ENCODE measurements around the gene ERGIC1. TPM values are rescaled to one million over a fixed set of nuclear protein-coding genes. Genes with fewer than 3 reads are reported as not detected.

ERGIC1 gene
- total RNA-seq, 1 experiment from 2014 or later: 77.0 TPM

GRCh38 chr5:172973931-172974330 is 139.9 kb downstream of the ERGIC1 start:
- Histone ChIP-seq H3K23ac (ENCODE audit: insufficient read length, low read depth, low read length) (no peak overlapping the region), H3K27ac (ENCODE audit: insufficient read length, low read depth, low read length) (no peak overlapping the region), H2BK120ac (ENCODE audit: low read depth, low read length, poor library complexity, severe bottlenecking) (no peak overlapping the region), H3K9ac (ENCODE audit: extremely low read depth, insufficient read length, low read length) (no peak overlapping the region), H2BK5ac (ENCODE audit: insufficient read length, low read length) (no peak overlapping the region), H2BK20ac (ENCODE audit: low read depth, low read length, poor library complexity, severe bottlenecking) (no peak overlapping the region), H4K8ac (replicated peaks; ENCODE audit: insufficient read length, low read depth, low read length) (no peak overlapping the region), H3K18ac (ENCODE audit: insufficient read length, low read depth, low read length) (no peak overlapping the region), H4K5ac (ENCODE audit: insufficient read length, low read depth, low read length) (no peak overlapping the region), H3K79me2 (ENCODE audit: insufficient read depth, low read length) (no peaks in the 10 kb centered on the region), H3K56ac (ENCODE audit: insufficient read length, low read depth, low read length) (no peak overlapping the region), H3K27me3 (ENCODE audit: insufficient read depth, low read length) (no peaks in the 10 kb centered on the region; the same call in 1 of the 2 replicates), H4K20me1 (ENCODE audit: control insufficient read depth, insufficient read depth, insufficient read length) (no peaks in the 10 kb centered on the region), H3K23me2 (ENCODE audit: insufficient read length, low read depth, low read length, poor library complexity, severe bottlenecking) (no peaks in the 10 kb centered on the region), H3K14ac (ENCODE audit: insufficient read depth, low read length) (no peak overlapping the region), H3K9me3 (ENCODE audit: control insufficient read depth, low read depth, low read length) (no peaks in the 10 kb centered on the region), H3T11ph (ENCODE audit: low read length) (no peak overlapping the region), H2AFZ (ENCODE audit: low read length) (no peak overlapping the region), H4K91ac (ENCODE audit: insufficient read length, low read depth, low read length) (no peak overlapping the region), H3K4ac (ENCODE audit: low read depth, low read length) (no peak overlapping the region), H3K4me2 (ENCODE audit: insufficient read depth, insufficient read length, low read length) (no peak overlapping the region), H3K4me1 (ENCODE audit: insufficient read depth, low read length) (no peaks in the 10 kb centered on the region), H2BK15ac (ENCODE audit: low read depth, low read length) (no peak overlapping the region), H2BK12ac (ENCODE audit: insufficient read length, low read depth, low read length) (no peak overlapping the region), H2AK5ac (ENCODE audit: insufficient read length, low read length) (no peak overlapping the region), H3K79me1 (ENCODE audit: insufficient read depth, low read depth, low read length, poor library complexity, severe bottlenecking) (no peaks in the 10 kb centered on the region)
- Mint-ChIP-seq H3K4me3 (no peak overlapping the region), H3K4me1 (no peaks in the 10 kb centered on the region), H3K27me3 (ENCODE audit: low read depth) (peaks cover 29% of the 10 kb centered on the region), H3K9me3 (no peaks in the 10 kb centered on the region), H3K36me3 (ENCODE audit: insufficient read depth in 1 of 3, low read depth in 3 of 3) (peaks cover 0 to 10% (median 4%) of the 10 kb centered on the region in 3 experiments; a peak in 5 of 7 replicates), H3K27ac (no peak overlapping the region)
- no peak for DNase-seq
- WGBS (ENCODE audit: extremely low coverage, insufficient read length, low lambda C conversion rate): no CpG with 5 or more reads among the region's 8 CpGs
- TF ChIP-seq, protein P1, sequence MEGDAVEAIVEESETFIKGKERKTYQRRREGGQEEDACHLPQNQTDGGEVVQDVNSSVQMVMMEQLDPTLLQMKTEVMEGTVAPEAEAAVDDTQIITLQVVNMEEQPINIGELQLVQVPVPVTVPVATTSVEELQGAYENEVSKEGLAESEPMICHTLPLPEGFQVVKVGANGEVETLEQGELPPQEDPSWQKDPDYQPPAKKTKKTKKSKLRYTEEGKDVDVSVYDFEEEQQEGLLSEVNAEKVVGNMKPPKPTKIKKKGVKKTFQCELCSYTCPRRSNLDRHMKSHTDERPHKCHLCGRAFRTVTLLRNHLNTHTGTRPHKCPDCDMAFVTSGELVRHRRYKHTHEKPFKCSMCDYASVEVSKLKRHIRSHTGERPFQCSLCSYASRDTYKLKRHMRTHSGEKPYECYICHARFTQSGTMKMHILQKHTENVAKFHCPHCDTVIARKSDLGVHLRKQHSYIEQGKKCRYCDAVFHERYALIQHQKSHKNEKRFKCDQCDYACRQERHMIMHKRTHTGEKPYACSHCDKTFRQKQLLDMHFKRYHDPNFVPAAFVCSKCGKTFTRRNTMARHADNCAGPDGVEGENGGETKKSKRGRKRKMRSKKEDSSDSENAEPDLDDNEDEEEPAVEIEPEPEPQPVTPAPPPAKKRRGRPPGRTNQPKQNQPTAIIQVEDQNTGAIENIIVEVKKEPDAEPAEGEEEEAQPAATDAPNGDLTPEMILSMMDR (conservative IDR thresholded peaks at IDR 0.05): no peak

All from H9 (cell line).